ENCODE results near the gene NCBP3.

DNA sequence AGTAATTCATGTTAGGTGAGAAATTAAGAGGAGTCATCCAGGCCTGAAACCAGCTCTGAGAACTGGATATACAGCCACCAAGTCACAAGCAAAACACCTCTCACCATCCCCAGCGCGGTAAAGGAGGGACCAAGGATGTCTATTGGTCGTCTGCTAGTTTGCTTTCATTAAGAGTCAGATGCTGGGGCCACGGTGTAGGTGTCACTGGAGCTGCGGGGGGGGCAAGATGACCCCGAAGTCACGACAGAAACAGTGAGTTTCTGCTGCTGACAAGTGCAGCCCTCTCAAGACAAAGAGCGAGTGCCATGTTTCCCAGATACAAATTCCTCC is 790 bp downstream of the NCBP3 start:
- TF ChIP-seq, protein P1, sequence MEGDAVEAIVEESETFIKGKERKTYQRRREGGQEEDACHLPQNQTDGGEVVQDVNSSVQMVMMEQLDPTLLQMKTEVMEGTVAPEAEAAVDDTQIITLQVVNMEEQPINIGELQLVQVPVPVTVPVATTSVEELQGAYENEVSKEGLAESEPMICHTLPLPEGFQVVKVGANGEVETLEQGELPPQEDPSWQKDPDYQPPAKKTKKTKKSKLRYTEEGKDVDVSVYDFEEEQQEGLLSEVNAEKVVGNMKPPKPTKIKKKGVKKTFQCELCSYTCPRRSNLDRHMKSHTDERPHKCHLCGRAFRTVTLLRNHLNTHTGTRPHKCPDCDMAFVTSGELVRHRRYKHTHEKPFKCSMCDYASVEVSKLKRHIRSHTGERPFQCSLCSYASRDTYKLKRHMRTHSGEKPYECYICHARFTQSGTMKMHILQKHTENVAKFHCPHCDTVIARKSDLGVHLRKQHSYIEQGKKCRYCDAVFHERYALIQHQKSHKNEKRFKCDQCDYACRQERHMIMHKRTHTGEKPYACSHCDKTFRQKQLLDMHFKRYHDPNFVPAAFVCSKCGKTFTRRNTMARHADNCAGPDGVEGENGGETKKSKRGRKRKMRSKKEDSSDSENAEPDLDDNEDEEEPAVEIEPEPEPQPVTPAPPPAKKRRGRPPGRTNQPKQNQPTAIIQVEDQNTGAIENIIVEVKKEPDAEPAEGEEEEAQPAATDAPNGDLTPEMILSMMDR (conservative IDR thresholded peaks at IDR 0.05; ENCODE audit: low read length) = no peak
- no peak for TF ChIP-seq EZH2phosphoT487 (IDR thresholded peaks at IDR 0.05; ENCODE audit: borderline replicate concordance)
